T-helper 2 cell treated with Interferon-gamma antibody and Interleukin-4, amounts not matched to agents 100 ng/mL and 5 ng/mL, for 36 hours (primary cell): ENCODE results near the gene CGRRF1. TPM values are rescaled to one million over a fixed set of nuclear protein-coding genes. Genes with fewer than 3 reads are reported as not detected.

Experiments
- intact Hi-C: fragments of 100-400 bp; cut with micrococcal nuclease; formaldehyde crosslinking; loops from one replicate; pipeline ENCODE4 v1.15.1; 2023
- total RNA-seq: library from RNA; stranded (reverse); gene quantifications from 2 replicates; pipeline ENCODE4 v1.2.3, GENCODE V29; 2022

Gene CGRRF1
- total RNA-seq, 1 donor from 2014 or later = 11.0 TPM

GRCh38 chr14:54570631-54571415, 61.1 kb downstream of the CGRRF1 start:
- intact Hi-C loops = no loop called here

DNA sequence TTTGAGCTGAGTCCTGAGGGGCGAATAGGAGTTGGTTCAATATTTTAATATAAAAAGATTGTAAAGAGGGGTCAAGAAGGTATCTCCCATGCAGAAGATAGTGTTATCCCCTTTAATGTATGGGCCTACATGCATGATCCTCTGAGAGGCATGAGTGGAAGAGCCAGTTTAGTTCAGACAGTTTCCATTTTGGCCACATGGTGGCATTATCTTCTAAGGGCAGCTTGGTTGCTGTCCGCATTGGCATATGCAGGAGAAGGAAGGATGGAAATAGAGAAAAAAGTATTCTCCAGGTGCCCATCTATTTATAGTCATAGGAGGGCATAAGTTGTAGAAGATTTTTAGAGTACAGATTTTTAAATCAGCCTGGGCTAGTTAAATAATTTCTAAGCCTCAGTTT, 62.6 kb downstream of the CGRRF1 start:
- intact Hi-C loops = no loop called here

DNA sequence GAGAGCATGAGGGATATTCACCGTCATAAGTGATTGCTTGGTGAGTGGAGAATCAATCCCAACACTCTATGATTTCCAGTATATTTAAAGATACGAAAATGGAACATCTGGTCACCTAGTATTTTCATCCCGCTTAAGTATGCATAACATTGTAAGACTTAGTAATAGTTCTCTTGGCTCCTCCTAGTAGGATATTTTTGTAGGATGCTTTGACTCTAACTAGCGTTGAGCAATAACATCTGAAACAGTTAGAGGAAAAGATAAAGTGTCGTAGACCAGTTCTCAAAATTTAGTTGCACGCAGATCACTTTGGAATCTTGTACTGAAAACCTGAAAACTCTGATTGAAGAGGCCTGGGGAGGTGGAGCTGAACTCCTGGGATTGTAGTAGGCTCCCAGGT, 64.8 kb downstream of the CGRRF1 start:
- intact Hi-C loops = no loop called here

GRCh38 chr14:54577494-54577893, 67.8 kb downstream of the CGRRF1 start:
- intact Hi-C loops = no loop called here

- intact Hi-C loops = no loop called here
These were observed 68.3 kb downstream of the CGRRF1 start for GRCh38 chr14:54577977-54578376.

GRCh38 chr14:54579621-54580020, 69.9 kb downstream of the CGRRF1 start:
- intact Hi-C loops = no loop called here

DNA sequence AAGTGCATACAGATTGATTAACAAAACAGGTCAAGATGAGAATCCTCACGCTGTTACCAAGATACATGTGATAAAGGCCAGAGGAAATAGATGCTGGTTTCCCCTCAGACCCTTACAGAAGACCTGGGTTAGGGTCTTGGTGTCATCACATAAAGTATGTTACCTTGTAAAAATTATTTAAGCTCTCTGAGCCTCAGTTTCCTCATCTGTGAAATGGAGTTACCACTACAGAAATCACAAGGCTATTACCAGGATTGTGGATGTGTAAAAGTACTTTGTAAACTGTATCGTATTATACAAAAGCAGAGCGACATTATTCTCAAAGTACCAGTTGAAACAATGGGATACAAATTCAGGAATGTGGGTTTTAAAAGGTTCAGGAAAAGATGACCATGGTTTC, 71.2 kb downstream of the CGRRF1 start:
- intact Hi-C loops = no loop called here

DNA sequence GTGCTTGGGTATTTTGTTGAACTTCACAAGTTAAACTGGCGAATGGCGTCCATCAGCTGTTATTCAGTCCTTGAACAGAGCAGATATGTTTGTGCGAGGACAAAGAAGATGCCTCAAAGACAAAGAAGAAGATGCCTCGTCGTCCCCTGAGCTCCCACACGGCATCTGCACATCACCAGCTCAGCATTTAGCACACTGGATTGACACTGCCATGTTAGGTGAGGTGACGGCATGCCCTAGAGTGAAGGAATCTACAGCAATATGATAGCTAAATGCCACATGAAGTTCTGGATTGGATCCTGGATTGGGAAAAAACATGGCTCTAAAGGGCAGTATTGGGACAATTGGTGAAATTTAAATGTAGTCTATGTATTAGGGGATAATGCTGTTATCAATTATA, 72.6 kb downstream of the CGRRF1 start:
- intact Hi-C loops = no loop called here

GRCh38 chr14:54584097-54584496, 74.4 kb downstream of the CGRRF1 start:
- intact Hi-C loops = no loop called here

DNA sequence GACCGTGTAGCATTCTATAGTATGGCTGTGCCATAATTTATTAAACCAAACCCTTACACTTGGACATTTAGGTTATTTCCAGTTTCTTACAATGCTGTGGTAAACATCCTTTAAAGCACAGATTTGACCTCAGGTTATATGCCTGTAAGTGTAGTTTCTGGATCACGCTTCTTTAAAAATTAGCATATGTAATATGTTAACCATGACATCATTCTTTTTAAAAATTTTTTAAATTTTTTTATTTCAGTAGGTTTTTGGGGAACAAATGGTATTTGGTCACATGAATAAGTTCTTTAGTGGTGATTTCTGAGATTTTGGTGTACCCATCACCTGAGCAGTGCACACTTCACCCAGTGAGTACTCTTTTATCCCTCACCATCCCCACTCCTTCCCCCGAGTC, 75.5 kb downstream of the CGRRF1 start:
- intact Hi-C loops = no loop called here

Other genes starting within 250 kb of the CGRRF1 start
- 66.2 and 71.1 TPM in 2 replicates for gene CDKN3, start 112.9 kb upstream of the CGRRF1 start, total RNA-seq
- 79.1 and 84.2 TPM in 2 replicates for gene CNIH1, start 68.5 kb upstream of the CGRRF1 start, total RNA-seq
- 38.0 and 39.3 TPM in 2 replicates for gene GMFB, start 20.9 kb upstream of the CGRRF1 start, total RNA-seq
- gene SAMD4A, start 57.2 kb downstream of the CGRRF1 start, total RNA-seq = 0.59 and 0.68 TPM in 2 replicates